ENCODE results near the gene CDRT15L2.
"Not testable (repeated sequence)": the region's sequence is repeated elsewhere in the genome, so short reads cannot be mapped to it uniquely, and the experiment has no call there.

The CDRT15L2 gene

GRCh38 chr17:20571653-20572052, 7.9 kb upstream of the CDRT15L2 start:
- not testable (repeated sequence) for H3K9ac ChIP-seq (ENCODE audit: low read length in 5 of 5); H3K36me3 ChIP-seq (ENCODE audit: control insufficient read depth in 5 of 5, insufficient read depth in 5 of 5, low read length in 5 of 5); H3K4me3 ChIP-seq (ENCODE audit: low read depth in 1 of 5, low read length in 5 of 5); H3K4me1 ChIP-seq (ENCODE audit: control insufficient read depth in 5 of 5, insufficient read depth in 5 of 5, low read length in 5 of 5); H3K9me3 ChIP-seq (ENCODE audit: control insufficient read depth in 5 of 5, low read length in 5 of 5); H3K27me3 ChIP-seq (ENCODE audit: control insufficient read depth in 5 of 5, insufficient read depth in 4 of 5, low read length in 5 of 5); H3K27ac ChIP-seq (ENCODE audit: low read depth, low read length)

GRCh38 chr17:20573216-20573615, 6.3 kb upstream of the CDRT15L2 start:
- not testable (repeated sequence) for H3K27me3 ChIP-seq (ENCODE audit: control insufficient read depth in 5 of 5, insufficient read depth in 4 of 5, low read length in 5 of 5); H3K27ac ChIP-seq (ENCODE audit: low read depth, low read length); H3K9me3 ChIP-seq (ENCODE audit: control insufficient read depth in 5 of 5, low read length in 5 of 5); H3K4me3 ChIP-seq (ENCODE audit: low read depth in 1 of 5, low read length in 5 of 5); H3K36me3 ChIP-seq (ENCODE audit: control insufficient read depth in 5 of 5, insufficient read depth in 5 of 5, low read length in 5 of 5); H3K9ac ChIP-seq (ENCODE audit: low read length in 5 of 5); H3K4me1 ChIP-seq (ENCODE audit: control insufficient read depth in 5 of 5, insufficient read depth in 5 of 5, low read length in 5 of 5)

GRCh38 chr17:20575071-20575470, 4.5 kb upstream of the CDRT15L2 start:
- H3K4me3 ChIP-seq (ENCODE audit: low read depth in 1 of 5, low read length in 5 of 5); H3K9me3 ChIP-seq (ENCODE audit: control insufficient read depth in 5 of 5, low read length in 5 of 5); H3K27me3 ChIP-seq (ENCODE audit: control insufficient read depth in 5 of 5, insufficient read depth in 4 of 5, low read length in 5 of 5); H3K9ac ChIP-seq (ENCODE audit: low read length in 5 of 5); H3K27ac ChIP-seq (ENCODE audit: low read depth, low read length); H3K36me3 ChIP-seq (ENCODE audit: control insufficient read depth in 5 of 5, insufficient read depth in 5 of 5, low read length in 5 of 5); H3K4me1 ChIP-seq (ENCODE audit: control insufficient read depth in 5 of 5, insufficient read depth in 5 of 5, low read length in 5 of 5): not testable (repeated sequence)

GRCh38 chr17:20583891-20584577, 4.5 kb downstream of the CDRT15L2 start:
- not testable (repeated sequence) for H3K27ac ChIP-seq (ENCODE audit: low read depth, low read length); H3K27me3 ChIP-seq (ENCODE audit: control insufficient read depth in 5 of 5, insufficient read depth in 4 of 5, low read length in 5 of 5); H3K36me3 ChIP-seq (ENCODE audit: control insufficient read depth in 5 of 5, insufficient read depth in 5 of 5, low read length in 5 of 5); H3K4me1 ChIP-seq (ENCODE audit: control insufficient read depth in 5 of 5, insufficient read depth in 5 of 5, low read length in 5 of 5); H3K9me3 ChIP-seq (ENCODE audit: control insufficient read depth in 5 of 5, low read length in 5 of 5); H3K9ac ChIP-seq (ENCODE audit: low read length in 5 of 5); H3K4me3 ChIP-seq (ENCODE audit: low read depth in 1 of 5, low read length in 5 of 5)

GRCh38 chr17:20588744-20589453, 9.4 kb downstream of the CDRT15L2 start:
- not testable (repeated sequence) for H3K27me3 ChIP-seq (ENCODE audit: control insufficient read depth in 5 of 5, insufficient read depth in 4 of 5, low read length in 5 of 5); H3K9ac ChIP-seq (ENCODE audit: low read length in 5 of 5); H3K4me1 ChIP-seq (ENCODE audit: control insufficient read depth in 5 of 5, insufficient read depth in 5 of 5, low read length in 5 of 5); H3K9me3 ChIP-seq (ENCODE audit: control insufficient read depth in 5 of 5, low read length in 5 of 5); H3K36me3 ChIP-seq (ENCODE audit: control insufficient read depth in 5 of 5, insufficient read depth in 5 of 5, low read length in 5 of 5); H3K4me3 ChIP-seq (ENCODE audit: low read depth in 1 of 5, low read length in 5 of 5); H3K27ac ChIP-seq (ENCODE audit: low read depth, low read length)

- not testable (repeated sequence) for H3K4me1 ChIP-seq (ENCODE audit: control insufficient read depth in 5 of 5, insufficient read depth in 5 of 5, low read length in 5 of 5); H3K9ac ChIP-seq (ENCODE audit: low read length in 5 of 5); H3K9me3 ChIP-seq (ENCODE audit: control insufficient read depth in 5 of 5, low read length in 5 of 5); H3K36me3 ChIP-seq (ENCODE audit: control insufficient read depth in 5 of 5, insufficient read depth in 5 of 5, low read length in 5 of 5); H3K4me3 ChIP-seq (ENCODE audit: low read depth in 1 of 5, low read length in 5 of 5); H3K27ac ChIP-seq (ENCODE audit: low read depth, low read length); H3K27me3 ChIP-seq (ENCODE audit: control insufficient read depth in 5 of 5, insufficient read depth in 4 of 5, low read length in 5 of 5)
Measured at GRCh38 chr17:20589454-20589810, 9.9 kb downstream of the CDRT15L2 start.

- H3K4me3 ChIP-seq (ENCODE audit: low read depth in 1 of 5, low read length in 5 of 5); H3K9me3 ChIP-seq (ENCODE audit: control insufficient read depth in 5 of 5, low read length in 5 of 5); H3K27me3 ChIP-seq (ENCODE audit: control insufficient read depth in 5 of 5, insufficient read depth in 4 of 5, low read length in 5 of 5); H3K27ac ChIP-seq (ENCODE audit: low read depth, low read length); H3K4me1 ChIP-seq (ENCODE audit: control insufficient read depth in 5 of 5, insufficient read depth in 5 of 5, low read length in 5 of 5); H3K9ac ChIP-seq (ENCODE audit: low read length in 5 of 5); H3K36me3 ChIP-seq (ENCODE audit: control insufficient read depth in 5 of 5, insufficient read depth in 5 of 5, low read length in 5 of 5): not testable (repeated sequence)
Measured at GRCh38 chr17:20591040-20591439, 11.5 kb downstream of the CDRT15L2 start.

- not testable (repeated sequence) for H3K9me3 ChIP-seq (ENCODE audit: control insufficient read depth in 5 of 5, low read length in 5 of 5); H3K27me3 ChIP-seq (ENCODE audit: control insufficient read depth in 5 of 5, insufficient read depth in 4 of 5, low read length in 5 of 5); H3K36me3 ChIP-seq (ENCODE audit: control insufficient read depth in 5 of 5, insufficient read depth in 5 of 5, low read length in 5 of 5); H3K27ac ChIP-seq (ENCODE audit: low read depth, low read length); H3K4me1 ChIP-seq (ENCODE audit: control insufficient read depth in 5 of 5, insufficient read depth in 5 of 5, low read length in 5 of 5); H3K9ac ChIP-seq (ENCODE audit: low read length in 5 of 5); H3K4me3 ChIP-seq (ENCODE audit: low read depth in 1 of 5, low read length in 5 of 5)
Measured at GRCh38 chr17:20605568-20605967, 26.0 kb downstream of the CDRT15L2 start.

- H3K27me3 ChIP-seq (ENCODE audit: control insufficient read depth in 5 of 5, insufficient read depth in 4 of 5, low read length in 5 of 5), result not testable (repeated sequence)
Measured at GRCh38 chr17:20609490-20609889, 30.0 kb downstream of the CDRT15L2 start.

GRCh38 chr17:20611309-20611708, 31.8 kb downstream of the CDRT15L2 start:
- H3K36me3 ChIP-seq (ENCODE audit: control insufficient read depth in 5 of 5, insufficient read depth in 5 of 5, low read length in 5 of 5), result no peaks in the 10 kb centered on the region
- H3K9me3 ChIP-seq (ENCODE audit: control insufficient read depth in 5 of 5, low read length in 5 of 5), result no peaks in the 10 kb centered on the region

More at GRCh38 chr17:20609490-20609889, 30.0 kb downstream of the CDRT15L2 start:
- H3K9ac ChIP-seq (ENCODE audit: low read length in 5 of 5); H3K4me3 ChIP-seq (ENCODE audit: low read depth in 1 of 5, low read length in 5 of 5); H3K9me3 ChIP-seq (ENCODE audit: control insufficient read depth in 5 of 5, low read length in 5 of 5); H3K4me1 ChIP-seq (ENCODE audit: control insufficient read depth in 5 of 5, insufficient read depth in 5 of 5, low read length in 5 of 5); H3K36me3 ChIP-seq (ENCODE audit: control insufficient read depth in 5 of 5, insufficient read depth in 5 of 5, low read length in 5 of 5); H3K27ac ChIP-seq (ENCODE audit: low read depth, low read length): not testable (repeated sequence)

More at GRCh38 chr17:20611309-20611708, 31.8 kb downstream of the CDRT15L2 start:
- Histone ChIP-seq H3K4me3 (ENCODE audit: low read depth in 1 of 5, low read length in 5 of 5) (no peak overlapping the region), H3K27ac (ENCODE audit: low read depth, low read length) (no peak overlapping the region), H3K9ac (ENCODE audit: low read length in 5 of 5) (no peak overlapping the region), H3K27me3 (ENCODE audit: control insufficient read depth in 5 of 5, insufficient read depth in 4 of 5, low read length in 5 of 5) (peaks cover 0 to 4% (median 0%) of the 10 kb centered on the region in 5 donors), H3K4me1 (ENCODE audit: control insufficient read depth in 5 of 5, insufficient read depth in 5 of 5, low read length in 5 of 5) (no peaks in the 10 kb centered on the region)

Data from subcutaneous abdominal adipose tissue (tissue), 5 donors.